Anterior cingulate cortex (tissue), 58 donors: ENCODE data around the gene RBBP6.
"Not testable (repeated sequence)": the region's sequence is repeated elsewhere in the genome, so short reads cannot be mapped to it uniquely, and the experiment has no call there.

Experiments
- DNase-seq, 58 donors: peaks; one replicate each; lab custom pipeline; 2025; lab: John Stamatoyannopoulos, UW

The RBBP6 gene, protein sequence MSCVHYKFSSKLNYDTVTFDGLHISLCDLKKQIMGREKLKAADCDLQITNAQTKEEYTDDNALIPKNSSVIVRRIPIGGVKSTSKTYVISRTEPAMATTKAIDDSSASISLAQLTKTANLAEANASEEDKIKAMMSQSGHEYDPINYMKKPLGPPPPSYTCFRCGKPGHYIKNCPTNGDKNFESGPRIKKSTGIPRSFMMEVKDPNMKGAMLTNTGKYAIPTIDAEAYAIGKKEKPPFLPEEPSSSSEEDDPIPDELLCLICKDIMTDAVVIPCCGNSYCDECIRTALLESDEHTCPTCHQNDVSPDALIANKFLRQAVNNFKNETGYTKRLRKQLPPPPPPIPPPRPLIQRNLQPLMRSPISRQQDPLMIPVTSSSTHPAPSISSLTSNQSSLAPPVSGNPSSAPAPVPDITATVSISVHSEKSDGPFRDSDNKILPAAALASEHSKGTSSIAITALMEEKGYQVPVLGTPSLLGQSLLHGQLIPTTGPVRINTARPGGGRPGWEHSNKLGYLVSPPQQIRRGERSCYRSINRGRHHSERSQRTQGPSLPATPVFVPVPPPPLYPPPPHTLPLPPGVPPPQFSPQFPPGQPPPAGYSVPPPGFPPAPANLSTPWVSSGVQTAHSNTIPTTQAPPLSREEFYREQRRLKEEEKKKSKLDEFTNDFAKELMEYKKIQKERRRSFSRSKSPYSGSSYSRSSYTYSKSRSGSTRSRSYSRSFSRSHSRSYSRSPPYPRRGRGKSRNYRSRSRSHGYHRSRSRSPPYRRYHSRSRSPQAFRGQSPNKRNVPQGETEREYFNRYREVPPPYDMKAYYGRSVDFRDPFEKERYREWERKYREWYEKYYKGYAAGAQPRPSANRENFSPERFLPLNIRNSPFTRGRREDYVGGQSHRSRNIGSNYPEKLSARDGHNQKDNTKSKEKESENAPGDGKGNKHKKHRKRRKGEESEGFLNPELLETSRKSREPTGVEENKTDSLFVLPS (N-terminal part only)

DNA sequence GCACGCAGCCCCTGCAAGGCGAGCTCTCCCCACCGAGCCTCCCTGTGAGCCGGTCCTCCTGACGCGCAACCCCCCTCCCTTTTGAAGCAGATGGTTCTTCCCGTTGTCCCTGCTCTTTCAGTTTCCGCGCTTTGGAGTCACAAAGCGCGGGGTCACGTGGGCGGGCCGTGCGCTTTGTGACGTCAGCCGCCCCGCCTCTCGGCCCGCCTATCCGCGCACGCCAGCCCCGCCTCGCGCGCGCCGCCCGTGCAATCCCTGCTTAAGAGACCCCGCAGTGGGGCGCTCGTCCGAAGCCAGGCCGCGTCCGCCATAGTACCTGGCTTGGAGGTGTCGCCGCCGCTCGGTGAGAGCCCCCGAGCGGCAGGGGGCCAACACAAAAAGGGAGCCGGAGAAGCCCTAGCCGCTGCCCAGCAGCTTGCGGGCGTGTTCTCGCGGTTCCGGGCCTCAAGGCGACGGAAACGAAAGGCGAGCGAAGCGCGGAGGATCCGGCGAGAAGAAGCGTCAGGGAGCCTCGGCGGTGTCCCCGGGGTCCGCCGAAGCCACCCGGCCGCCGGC lies at the start of gene RBBP6:
TSS of gene RBBP6 (plus strand) at position 272 of the 555 bp plus-strand sequence. CDS start 1,061 bp downstream, outside the sequence.
- DNase-seq: peak; percentile 41 to 96 (median 93)

DNA sequence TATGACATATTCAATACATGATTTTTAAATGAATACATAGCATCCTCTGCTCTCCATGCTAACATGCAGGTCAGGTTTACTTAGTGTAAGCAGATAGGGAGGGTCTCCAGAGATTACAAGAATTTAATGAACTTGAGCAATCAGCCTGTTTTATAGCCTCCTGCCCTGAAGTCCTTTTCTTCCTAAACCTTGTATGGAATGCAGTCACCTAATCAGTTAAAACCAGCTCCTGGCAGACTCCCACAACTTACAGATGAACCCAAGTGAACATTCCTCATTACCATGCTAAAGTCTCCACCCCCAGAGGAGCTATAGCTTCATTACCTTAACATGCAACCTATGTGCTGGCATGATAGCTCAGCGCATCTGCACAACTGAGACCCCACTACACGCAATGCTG lies 48.5 kb upstream of the RBBP6 start:
- DNase-seq: no peak

DNA sequence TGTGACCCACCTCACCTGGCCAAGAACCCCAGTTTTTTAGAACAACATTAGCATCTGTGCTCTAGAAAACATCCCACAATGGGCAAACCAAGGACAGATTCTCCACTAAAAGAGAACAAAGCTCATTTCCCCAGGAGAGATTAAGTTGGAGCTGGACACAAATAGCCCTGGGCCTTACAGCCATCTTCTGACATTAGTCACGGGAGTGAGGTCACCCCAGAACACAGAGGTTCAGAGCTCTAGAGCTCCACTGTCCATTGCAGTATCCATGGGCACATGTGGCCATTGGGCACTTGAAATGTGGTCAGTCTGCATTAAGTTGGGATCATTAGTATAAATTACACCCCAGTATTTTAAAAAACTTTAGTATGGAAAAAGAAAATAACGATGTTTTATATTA lies 47.6 kb upstream of the RBBP6 start:
- no peak for DNase-seq

DNA sequence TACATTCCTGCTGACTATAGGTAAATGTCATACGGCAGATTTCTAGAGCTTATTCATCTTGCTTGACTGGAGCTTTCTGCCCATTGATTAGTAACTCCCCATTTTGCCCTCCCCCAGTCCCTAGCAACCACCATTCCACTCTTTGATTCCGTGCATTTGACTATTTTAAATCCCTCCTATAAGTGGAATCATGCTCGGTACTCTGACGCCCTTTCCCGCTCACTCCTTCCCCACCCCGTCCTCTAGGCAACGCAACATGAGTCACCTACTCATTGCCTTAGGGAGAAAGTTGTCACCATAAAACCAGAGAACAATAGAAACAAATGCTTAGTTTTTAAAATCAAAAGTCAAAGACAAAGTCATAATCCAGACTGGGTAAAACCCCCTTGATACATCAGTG lies 45.5 kb upstream of the RBBP6 start:
- DNase-seq: peak in 7 of 58 donors; percentile 1 to 26 (median 8)

DNA sequence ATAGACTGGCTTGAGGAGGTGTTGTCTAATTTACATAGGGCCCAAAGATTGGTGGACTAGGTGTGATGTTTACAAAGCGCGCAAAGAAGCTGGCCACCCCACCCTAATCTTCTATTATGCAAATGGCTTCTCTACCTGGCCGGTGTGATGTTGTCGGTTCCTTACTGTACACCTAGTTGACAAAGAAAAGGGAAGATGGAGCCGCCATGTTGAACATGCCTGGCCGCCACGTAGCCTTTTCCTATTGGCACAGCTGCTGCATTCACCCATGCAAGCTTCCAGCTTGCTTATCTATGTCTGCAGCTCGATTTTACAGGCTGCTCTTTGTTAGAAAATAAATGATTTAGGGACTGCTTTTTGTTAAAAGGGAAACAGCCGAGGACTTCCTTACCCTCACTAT lies 44.2 kb upstream of the RBBP6 start:
- DNase-seq: not testable (repeated sequence)

DNA sequence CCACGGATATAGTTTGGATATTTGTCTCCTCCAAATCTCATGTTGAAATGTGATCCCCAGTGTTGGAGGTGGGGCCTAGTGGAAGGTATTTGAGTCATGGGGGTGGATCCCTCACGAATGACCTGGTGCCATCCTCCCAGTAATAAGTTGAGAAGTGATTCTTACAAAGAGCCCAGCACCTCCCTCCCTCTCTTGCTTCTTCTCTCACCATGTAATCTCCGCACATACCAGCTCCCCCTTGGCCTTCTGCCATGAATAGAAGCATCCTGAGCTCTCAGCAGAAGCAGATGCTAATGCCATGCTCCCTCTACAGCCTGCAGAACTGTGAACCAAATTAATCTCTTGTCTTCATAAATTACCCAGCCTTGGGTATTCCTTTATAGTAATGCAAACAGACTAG lies 41.9 kb upstream of the RBBP6 start:
- DNase-seq: no peak

DNA sequence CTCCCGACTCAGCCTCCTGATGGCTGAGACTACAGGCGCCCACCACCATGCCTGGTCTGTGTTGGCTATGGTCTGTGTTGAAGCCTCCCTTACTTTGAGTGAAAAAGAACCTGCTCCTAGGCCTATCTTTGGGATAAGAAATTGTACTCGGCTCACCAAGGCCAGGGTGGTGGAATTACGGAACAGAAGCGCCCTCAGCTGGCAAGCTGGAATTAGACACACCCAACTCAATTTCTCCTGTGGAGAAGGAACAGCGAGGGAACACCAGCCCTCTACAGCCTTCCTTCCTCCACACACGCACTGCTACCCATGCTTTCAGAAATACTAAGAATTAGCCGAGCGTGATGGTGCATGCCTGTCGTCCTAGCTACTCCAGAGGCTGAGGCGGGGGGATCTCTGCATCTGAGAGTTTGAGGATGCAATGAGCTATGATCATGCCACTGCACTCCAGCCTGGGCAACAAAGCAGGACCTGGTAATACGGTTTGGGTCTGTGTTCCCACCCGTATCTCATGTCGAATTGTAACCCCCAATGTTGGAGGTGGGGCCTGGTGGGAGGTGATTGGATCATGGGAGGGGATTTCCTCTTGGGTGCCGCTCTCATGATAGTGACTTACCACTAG lies 40.1 kb upstream of the RBBP6 start:
- DNase-seq: peak in 51 of 58 donors; percentile 3 to 82 (median 29)

DNA sequence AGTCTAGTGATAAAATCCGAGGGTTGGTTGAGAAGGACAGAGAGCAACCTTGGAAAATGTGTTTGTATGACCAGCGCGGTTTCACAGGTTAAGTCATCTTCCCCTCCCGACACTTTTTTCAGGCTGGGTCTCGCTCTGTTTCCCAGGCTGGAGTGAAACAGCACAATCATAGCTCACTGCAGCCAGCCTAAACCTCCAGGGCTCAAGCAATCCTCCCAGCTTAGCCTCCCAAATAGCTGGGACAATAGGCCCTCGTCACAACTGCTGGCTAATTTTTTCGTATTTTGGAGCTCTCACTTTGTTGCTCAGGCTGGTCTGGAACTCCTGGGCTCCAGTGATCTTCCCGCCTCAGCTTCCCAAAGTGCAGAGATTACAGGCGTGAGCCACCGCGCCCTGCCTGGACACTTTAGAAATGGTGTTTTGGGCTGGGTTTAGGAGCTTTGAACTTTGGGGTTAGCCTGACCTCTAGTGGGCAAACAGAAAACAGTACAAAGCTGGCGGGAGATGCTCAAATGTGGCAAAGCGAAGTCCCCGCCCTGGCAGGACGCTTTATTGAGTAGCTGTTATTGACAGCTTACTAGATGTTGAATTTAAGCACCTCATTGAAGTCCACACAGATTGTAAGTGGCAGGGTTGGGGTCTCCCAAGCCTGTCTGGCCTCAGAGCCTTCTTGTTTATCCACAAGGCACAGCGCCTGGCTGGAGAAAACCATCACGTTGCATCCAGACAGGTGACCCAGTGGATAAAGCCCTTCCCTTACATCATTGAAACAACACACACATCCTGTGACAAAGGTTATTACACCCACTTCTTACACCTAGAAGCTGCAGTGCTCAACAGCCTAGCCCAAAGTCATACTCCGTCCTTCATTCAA lies 34.7 kb upstream of the RBBP6 start:
- peak in 52 of 58 donors; percentile 5 to 69 (median 28) for DNase-seq

DNA sequence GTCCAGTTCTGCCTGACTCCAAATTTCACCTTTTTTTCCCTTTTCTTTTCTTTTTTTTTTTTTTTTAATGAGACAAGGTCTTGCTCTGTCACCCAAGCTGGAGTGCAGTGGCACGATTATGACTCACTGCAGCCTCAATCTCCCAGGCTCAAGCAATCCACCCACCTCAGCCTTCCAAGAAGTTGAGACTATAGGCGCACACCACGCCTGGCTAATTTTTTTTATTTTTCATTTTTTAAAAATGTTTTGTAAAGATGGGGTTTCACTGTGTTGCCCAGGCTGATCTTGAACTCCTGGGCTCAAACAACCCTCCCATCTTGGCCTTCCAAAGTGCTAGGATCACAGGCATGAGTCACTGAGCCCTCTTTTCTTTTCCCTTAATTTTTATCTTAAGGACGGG lies 33.4 kb upstream of the RBBP6 start:
- DNase-seq: no peak

DNA sequence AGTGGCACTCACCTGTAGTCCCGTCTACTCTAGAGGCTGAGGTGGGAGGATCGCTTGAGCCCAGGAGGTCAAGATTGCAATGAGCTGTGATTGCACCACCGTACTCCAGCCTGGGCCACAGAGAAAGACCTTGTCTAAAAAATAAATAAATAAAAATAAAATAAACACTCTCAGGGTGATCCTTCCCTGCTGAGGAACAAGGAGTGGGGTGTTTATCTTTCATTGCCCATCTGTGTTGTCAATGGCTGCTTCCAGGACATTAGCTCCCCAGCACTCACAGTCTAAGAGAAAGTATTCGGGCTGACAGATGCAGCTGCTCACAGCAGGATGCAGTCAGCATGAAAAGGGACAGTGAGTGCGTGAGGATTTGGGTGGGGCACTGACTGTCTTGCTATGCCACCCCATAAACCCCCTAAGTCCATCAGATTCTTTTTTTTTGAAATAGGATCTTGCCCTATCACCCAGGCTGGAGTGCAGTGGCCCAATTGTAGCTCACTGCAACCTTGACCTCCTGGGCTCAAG lies 31.3 kb upstream of the RBBP6 start:
- DNase-seq: no peak

DNA sequence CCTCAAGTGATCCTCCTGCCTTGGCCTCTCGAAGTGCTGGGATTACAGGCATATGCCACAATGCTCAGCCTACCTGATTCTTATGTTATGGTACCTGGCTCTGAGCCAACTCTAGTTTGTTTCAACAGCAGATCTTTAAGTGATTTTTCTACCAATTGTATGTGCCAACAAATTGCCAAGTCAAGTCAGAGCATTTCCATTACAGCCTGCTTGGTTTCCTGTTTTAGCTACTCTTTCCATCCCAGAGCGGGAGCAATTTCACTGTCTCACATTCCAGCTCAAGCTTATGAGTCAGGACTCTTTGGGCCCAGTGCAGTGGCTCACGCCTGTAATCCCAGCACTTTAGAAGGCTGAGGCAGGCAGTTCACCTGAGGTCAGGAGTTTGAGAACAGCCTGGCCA lies 30.8 kb upstream of the RBBP6 start:
- no peak for DNase-seq

DNA sequence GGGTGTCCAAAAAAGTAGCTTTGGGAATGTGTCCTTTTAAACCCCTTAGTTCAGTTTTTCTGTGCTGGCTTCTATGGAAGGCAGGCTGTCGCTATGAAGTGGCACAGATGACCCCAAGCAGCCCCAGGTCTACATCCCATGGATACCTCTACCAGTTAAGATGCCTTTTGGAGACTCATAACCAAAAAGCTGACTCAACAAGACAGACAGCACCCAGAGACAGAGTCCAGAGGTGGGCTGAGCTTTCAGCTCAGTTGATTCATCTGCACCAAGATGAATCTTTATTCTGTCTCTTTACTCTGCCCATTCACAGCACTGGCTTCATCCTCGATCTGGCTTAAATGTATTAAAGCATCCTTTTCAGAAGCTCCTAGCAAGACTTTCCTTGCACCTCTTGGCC lies 29.8 kb upstream of the RBBP6 start:
- DNase-seq: no peak

DNA sequence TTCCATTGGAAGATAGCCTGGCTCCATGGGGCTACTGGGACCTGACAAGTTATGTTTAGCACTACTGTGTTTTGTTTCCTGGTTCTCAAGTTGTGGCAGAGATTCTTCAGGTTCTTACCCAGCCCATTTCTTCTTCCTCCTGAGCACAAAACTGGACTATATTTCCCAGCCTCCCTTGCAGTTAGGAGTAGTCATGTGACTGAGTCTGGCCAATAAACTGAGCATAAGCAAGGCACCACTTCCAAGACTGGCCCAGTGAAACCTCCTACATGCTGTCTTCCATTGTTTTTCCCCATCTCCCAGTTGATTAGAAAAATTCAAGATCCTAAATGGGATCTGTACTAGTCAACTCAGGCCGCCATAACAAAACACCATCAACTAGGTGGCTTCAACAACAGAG lies 28.2 kb upstream of the RBBP6 start:
- no peak for DNase-seq

DNA sequence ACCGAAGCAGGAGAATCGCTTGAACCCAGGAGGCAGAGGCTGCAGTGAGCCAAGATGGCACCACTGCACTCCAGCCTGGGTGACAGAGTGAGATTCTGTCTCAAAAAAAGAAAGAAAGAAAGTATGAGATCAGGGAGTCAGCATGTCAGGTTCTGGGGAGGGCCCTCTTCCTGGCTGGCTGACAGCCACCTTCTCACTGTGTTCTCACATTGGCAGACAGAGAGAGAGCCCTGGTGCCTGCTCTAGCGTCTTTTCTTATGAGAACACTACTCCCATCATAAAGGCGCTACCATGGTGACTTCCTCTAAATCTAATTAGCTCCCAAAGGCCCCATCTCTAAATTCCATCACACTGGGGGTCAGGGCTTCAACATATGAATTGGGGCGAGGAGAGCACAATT lies 27.6 kb upstream of the RBBP6 start:
- no peak for DNase-seq

DNA sequence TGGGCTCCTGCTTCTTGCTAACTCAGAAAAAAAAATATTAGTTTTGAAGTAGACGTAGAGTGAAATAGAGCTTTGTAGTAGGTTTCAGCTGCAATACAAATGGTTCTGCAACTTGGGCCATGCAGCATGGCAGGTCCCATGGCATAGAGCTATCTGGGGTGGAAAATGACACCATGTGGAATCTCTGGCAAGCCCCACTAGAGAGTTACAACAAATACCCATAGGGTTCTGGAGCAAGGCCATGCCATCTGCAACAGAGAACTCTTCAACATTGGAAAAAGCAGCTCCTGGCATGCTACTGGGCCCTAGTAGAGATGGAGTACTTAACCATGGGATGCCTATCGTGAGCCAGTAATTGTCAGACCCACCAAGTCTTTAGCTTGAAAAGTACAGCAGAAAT lies 25.3 kb upstream of the RBBP6 start:
- DNase-seq: no peak

DNA sequence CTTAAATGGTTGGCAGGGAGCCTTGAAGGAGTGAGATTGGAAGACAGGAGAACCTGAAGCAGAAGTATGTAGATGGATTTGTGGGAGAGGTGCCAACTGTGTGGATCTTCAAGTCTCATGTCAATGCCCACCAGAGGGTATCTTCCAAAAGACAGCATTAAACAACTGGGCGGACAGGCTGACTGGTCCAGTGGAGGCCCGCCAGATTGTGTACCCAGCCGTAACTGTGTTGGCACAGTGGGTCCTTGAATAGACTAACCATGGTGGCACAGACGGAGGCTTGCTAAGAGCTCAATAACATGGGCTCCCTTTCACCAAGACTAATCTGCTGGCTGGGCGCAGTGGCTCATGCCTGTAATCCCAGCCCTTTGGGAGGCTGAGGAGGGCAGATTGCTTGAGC lies 24.2 kb upstream of the RBBP6 start:
- DNase-seq: no peak

DNA sequence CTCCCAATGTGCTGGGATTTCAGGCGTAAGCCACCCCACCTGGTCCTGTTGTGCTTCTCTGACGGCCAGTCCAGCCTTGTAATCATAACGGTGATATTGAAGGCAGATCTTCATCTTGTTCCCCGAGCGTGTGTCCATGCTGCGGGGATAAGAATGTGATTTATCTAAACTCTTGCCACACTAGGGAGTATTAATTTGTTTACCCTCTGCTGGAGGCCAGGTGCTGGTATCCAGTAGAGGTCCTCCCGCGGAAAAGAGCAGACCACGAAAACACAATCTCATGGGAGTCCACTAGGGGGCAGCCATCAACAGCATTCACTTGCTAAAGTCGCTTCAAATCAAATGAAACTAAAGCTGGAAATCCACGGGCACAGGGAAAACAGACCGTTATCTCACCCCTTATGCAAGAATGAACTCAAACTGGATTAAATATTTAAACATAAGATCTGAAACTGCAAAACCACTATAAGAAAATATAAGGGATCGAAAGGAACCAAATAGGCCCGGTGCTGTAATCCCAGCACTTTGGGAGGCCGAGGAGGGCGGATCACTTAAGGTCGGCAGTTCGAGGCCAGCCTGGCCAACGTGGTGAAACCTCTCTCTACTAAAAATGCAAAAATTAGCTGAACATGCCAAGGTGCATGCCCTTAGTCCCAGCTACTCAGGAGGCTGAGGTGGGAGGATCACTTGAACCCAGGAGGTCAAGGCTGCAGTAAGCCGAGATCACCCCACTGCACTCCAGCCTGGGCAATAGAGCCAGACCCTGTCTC lies 22.3 kb upstream of the RBBP6 start:
- DNase-seq: peak in 56 of 58 donors; percentile 9 to 87 (median 58)

DNA sequence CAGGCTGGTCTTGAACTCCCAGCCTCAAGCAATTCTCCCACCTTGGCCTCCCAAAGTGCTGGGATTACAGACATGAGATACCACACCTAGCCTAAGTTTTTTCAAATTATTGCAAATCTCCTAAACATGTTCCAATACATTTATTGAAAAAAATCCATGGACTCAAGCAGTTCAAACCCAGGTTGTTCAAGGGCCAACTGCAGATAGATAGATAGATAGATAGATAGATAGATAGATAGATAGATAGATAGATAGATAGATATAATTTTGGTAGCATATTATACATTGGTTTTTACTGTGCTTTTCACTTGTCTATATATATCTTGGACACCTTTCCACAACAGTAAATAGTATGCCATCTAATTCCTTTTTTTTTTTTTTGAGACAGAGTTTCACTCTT lies 20.9 kb upstream of the RBBP6 start:
- DNase-seq: no peak

DNA sequence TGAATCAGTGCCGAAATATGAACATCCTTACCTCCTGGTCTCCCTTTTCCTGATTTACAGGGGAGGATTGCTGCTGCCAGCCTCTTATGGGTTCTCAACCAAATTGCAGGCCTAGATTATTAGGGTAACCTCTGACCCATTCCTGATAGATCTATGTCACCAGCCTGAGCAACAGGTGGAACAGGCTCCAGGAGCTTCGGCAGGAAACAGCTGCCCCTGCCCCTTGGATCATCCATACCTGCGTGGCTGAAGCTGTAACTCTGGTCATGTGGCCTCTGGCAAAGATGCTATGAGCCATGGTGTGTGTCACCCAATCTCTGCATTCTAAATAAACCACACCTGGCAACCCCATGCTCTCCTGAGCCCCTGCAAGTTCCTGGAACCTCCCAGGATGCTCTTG lies 18.4 kb upstream of the RBBP6 start:
- no peak for DNase-seq
